Measurements from ENCODE around the gene METTL3. TPM values are rescaled to one million over a fixed set of nuclear protein-coding genes. Genes with fewer than 3 reads are reported as not detected.

The METTL3 gene
- total and polyA plus RNA-seq, 5 donors from 2014 or later = 20.6 to 59.0 (median 24.7) TPM

DNA sequence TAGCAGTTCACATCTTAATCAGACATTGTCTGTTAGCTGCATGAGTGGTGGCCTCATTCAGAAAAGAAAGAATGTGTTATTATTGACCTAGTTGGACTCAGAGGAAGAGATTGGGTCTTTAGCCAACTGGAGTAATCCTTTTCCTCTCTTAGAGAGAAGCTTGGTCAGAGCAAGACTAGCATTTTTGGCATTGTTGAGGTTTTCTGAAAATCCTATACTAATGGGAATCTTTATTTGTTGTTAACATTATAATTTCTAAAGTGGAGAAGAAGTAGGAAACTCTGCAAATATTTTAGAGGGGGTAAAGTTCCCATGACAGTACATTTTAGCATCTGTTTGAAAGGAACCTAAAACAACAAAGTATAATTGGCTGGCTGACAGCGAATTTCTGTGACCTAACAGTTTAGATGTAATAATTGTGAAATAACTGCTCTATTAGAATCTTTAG is 24.5 kb downstream of the METTL3 start:
- Mint-ChIP-seq H3K4me1 (peaks cover 11 to 22% (median 18%) of the 10 kb centered on the region in 4 donors), H3K9me3 (no peaks in the 10 kb centered on the region), H3K27ac (peak overlapping the region in 1 of 3 donors; percentile 23), H3K4me3 (peak overlapping the region in 1 of 4 donors; percentile 61), H3K27me3 (no peaks in the 10 kb centered on the region), H3K36me3 (peaks cover 25% of the 10 kb centered on the region)
- Histone ChIP-seq H3K36me3 (ENCODE audit: control insufficient read depth, insufficient read depth, low read length) (peaks cover 52% of the 10 kb centered on the region), H3K4me1 (ENCODE audit: control insufficient read depth, insufficient read depth, low read length, poor library complexity, severe bottlenecking) (no peaks in the 10 kb centered on the region), H3K27ac (ENCODE audit: insufficient read depth, low read length, poor library complexity, severe bottlenecking) (no peak overlapping the region), H3K9me3 (ENCODE audit: control insufficient read depth in 2 of 2, low read length in 2 of 2) (no peaks in the 10 kb centered on the region), H3K27me3 (ENCODE audit: control insufficient read depth, insufficient read depth, low read length) (no peaks in the 10 kb centered on the region), H3K4me3 (ENCODE audit: low read depth, low read length) (no peak overlapping the region)
- ATAC-seq (ENCODE audit: low read depth in 2 of 2) (no peak), DNase-seq (no peak)

DNA sequence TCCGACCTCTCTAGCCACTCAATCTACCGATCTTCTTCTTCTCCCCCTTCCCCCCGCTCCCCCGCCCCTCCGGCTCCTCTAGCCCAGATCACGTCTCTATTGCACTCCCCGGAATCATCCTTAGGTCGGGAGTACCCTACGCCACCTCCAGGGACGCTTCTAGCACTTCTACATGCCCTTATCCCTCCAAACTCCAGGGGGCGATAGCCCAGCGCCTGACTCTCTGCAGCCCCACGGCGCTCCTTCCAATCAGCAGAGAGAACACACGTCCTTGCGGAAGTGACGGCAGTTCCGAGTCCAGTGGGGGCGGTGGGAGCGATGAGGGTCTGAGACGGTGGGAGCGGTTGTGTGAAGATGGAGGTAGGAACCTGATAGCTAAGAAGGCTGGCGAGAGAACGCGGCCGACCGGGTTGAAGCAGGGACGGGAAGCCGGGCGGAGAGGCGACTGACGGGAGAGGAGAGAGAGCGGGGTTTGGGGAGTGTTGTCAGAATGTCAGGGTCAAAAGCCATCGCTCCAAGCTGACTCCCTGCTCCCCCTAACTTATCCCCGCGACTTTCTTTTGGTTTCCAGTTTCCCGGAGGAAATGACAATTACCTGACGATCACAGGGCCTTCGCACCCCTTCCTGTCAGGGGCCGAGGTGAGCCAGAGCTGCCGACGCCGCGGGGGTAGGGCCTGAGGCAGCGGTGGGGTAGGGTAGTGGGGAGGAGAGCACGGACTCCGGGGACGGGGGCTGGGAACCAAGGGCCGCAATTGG is 34.0 kb downstream of the METTL3 start, which contains the start of the genes RAB2B and TOX4:
Gene RAB2B (minus strand): TSS at position 35 of the 757 bp plus-strand sequence. CDS start 87 bp downstream, outside the sequence.
Gene TOX4 (plus strand): TSS at position 271 of the 757 bp plus-strand sequence. CDS start 84 bp downstream, at position 355.
- no peaks in the 10 kb centered on the region for H3K9me3 Mint-ChIP-seq
- peaks cover 21% of the 10 kb centered on the region for H3K36me3 ChIP-seq (ENCODE audit: control insufficient read depth, insufficient read depth, low read length)
- peak within 1 kb of the TSS; percentile 92 for H3K27ac ChIP-seq (ENCODE audit: insufficient read depth, low read length, poor library complexity, severe bottlenecking)
- H3K4me1 Mint-ChIP-seq = peaks cover 21 to 66% (median 45%) of the 10 kb centered on the region in 4 donors
- H3K4me1 ChIP-seq (ENCODE audit: control insufficient read depth, insufficient read depth, low read length, poor library complexity, severe bottlenecking) = peaks cover 27% of the 10 kb centered on the region
- peaks cover 28% of the 10 kb centered on the region for H3K36me3 Mint-ChIP-seq
- H3K27me3 ChIP-seq (ENCODE audit: control insufficient read depth, insufficient read depth, low read length) = no peaks in the 10 kb centered on the region
- DNase-seq (peak; percentile 94 to 99 (median 98)), ATAC-seq (ENCODE audit: low read depth in 2 of 2) (peak; percentile 99)
- peak within 1 kb of the TSS; percentile 92 for H3K4me3 ChIP-seq (ENCODE audit: low read depth, low read length)
- peak within 1 kb of the TSS; percentile 97 to 100 (median 100) for H3K4me3 Mint-ChIP-seq
- H3K9me3 ChIP-seq (ENCODE audit: control insufficient read depth in 2 of 2, low read length in 2 of 2) = no peaks in the 10 kb centered on the region
- no peaks in the 10 kb centered on the region for H3K27me3 Mint-ChIP-seq
- H3K27ac Mint-ChIP-seq = peak within 1 kb of the TSS; percentile 98 to 99 (median 99)

DNA sequence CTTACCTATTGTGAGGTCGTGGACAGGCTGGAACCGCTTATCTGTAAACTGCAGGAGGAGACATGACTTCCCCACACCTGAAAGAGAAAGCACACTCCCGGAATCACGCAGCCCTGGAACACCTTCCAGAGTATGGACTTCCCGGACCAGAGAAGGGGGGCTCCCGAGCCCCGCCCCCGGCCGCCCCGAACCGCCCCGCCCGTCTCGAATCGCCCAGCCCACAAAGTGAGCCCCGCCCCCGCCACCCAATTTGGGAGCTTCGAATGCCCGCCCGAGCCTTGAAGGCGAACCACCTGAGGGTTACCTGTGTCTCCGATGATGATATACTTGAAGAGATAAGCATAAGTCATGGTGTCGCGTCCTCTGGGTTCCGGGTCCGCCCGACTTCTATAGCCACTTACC is 34.6 kb downstream of the METTL3 start:
- Mint-ChIP-seq H3K4me3 (peak overlapping the region; percentile 97 to 100 (median 100)), H3K9me3 (no peaks in the 10 kb centered on the region), H3K27me3 (no peaks in the 10 kb centered on the region), H3K4me1 (peaks cover 15 to 60% (median 44%) of the 10 kb centered on the region in 4 donors), H3K36me3 (peaks cover 26% of the 10 kb centered on the region), H3K27ac (peak overlapping the region; percentile 98 to 99 (median 99))
- Histone ChIP-seq H3K27me3 (ENCODE audit: control insufficient read depth, insufficient read depth, low read length) (no peaks in the 10 kb centered on the region), H3K27ac (ENCODE audit: insufficient read depth, low read length, poor library complexity, severe bottlenecking) (peak overlapping the region; percentile 92), H3K36me3 (ENCODE audit: control insufficient read depth, insufficient read depth, low read length) (peaks cover 21% of the 10 kb centered on the region), H3K4me3 (ENCODE audit: low read depth, low read length) (peak overlapping the region; percentile 92), H3K9me3 (ENCODE audit: control insufficient read depth in 2 of 2, low read length in 2 of 2) (no peaks in the 10 kb centered on the region), H3K4me1 (ENCODE audit: control insufficient read depth, insufficient read depth, low read length, poor library complexity, severe bottlenecking) (peaks cover 27% of the 10 kb centered on the region)
- no peak for ATAC-seq (ENCODE audit: low read depth in 2 of 2)
- DNase-seq = peak in 1 of 3 donors; percentile 83

DNA sequence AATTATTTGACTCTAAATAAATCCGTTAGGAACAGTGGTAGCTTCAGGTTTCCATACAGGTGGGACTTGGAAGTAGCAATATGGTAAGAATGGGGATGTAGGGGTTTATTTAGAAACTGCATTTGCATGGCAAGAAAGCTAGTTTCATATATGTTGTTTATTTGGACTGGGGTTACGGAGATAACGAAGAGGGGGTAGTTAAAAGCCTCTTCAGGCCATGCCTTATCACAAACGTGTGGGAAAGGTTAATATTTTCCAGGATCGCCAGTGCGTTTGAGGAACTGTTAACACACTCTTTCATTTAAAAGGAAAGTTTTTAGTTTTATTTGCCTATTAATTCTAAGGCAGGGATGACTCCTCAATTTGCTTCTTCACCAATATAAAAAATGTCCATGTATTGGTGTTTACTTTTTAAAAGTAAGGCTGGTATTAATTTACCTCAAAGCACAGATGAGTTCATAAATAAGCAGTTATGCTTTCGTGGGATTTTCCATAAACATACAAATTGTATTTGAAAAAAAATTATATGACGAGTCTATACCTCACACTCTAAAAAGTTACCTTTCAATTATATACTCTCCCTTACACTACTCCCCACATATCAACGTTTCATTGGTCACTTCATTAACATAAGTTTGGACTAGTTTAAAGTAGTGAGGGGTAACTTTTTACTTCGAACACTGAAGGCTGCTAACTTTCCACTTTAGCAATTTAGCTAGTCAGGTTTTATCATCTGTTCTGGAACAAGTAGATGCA is 35.2 kb downstream of the METTL3 start:
- H3K27ac ChIP-seq (ENCODE audit: insufficient read depth, low read length, poor library complexity, severe bottlenecking) = peak overlapping the region; percentile 92
- peaks cover 14 to 57% (median 43%) of the 10 kb centered on the region in 4 donors for H3K4me1 Mint-ChIP-seq
- peaks cover 23% of the 10 kb centered on the region for H3K36me3 Mint-ChIP-seq
- no peaks in the 10 kb centered on the region for H3K9me3 ChIP-seq (ENCODE audit: control insufficient read depth in 2 of 2, low read length in 2 of 2)
- no peaks in the 10 kb centered on the region for H3K9me3 Mint-ChIP-seq
- H3K36me3 ChIP-seq (ENCODE audit: control insufficient read depth, insufficient read depth, low read length) = peaks cover 21% of the 10 kb centered on the region
- ATAC-seq (ENCODE audit: low read depth in 2 of 2) (no peak), DNase-seq (no peak)
- H3K4me3 Mint-ChIP-seq = peak overlapping the region; percentile 97 to 100 (median 100)
- peak overlapping the region; percentile 92 for H3K4me3 ChIP-seq (ENCODE audit: low read depth, low read length)
- no peaks in the 10 kb centered on the region for H3K27me3 Mint-ChIP-seq
- H3K27ac Mint-ChIP-seq = peak overlapping the region; percentile 63 to 99 (median 99)
- H3K4me1 ChIP-seq (ENCODE audit: control insufficient read depth, insufficient read depth, low read length, poor library complexity, severe bottlenecking) = peaks cover 27% of the 10 kb centered on the region
- H3K27me3 ChIP-seq (ENCODE audit: control insufficient read depth, insufficient read depth, low read length) = no peaks in the 10 kb centered on the region

DNA sequence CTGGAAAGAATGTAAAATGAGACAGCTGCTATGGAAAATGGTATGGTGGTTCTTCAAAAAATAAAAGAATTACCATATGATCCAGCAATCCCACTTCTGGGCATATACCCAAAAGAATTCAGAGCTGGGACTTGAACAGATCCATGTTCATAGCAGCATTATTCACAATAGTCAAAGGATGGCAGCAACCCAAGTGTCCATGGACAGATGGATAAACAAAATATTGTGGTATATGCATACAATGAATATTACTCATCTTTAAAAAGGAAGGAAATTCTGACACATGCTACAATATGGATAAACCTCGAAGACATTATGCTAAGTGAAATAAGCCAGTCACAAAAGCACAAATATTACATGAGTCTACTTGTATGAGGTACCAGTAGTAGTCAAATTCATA is 43.5 kb downstream of the METTL3 start:
- no peak for ATAC-seq (ENCODE audit: low read depth in 2 of 2)

DNA sequence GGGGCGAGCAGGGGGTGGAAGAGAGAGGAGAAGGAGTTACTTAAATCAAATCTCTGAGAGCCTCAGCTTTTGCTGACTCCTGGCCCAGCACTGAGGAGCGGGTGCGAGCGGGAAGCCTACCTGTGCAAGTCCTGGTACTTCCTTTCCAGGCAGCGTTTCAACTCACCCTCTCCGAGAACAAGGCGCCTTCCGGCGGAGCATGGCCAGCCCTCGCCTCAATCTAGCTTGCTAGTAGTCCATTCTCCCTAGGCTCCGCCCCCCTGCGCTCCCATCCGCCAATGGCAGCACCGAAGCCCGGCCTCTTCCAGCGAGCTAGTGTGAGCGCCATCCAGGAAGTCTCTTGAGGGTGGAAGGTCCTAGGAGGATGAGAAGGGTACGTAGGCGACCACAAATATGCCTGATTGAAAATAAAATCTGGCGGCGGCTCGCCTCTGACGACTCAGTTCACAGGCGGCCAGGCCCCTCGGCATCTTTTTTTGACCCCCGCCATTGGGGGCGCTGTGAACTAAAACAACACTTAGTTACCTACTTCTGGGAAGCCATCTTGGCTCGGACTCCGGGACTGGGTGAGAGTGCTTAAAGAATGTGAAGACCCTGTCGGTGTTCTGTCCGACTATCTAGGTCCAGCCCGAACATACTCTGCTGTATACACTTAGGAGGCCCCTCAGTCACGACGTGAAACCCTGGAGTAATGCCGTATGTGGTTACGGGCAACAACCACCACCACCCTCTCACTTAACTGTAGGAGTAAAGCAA is 55.0 kb downstream of the METTL3 start, which contains the start of gene CHD8:
Gene CHD8 (minus strand): TSS at position 212 of the 756 bp plus-strand sequence. CDS start 24,480 bp downstream, outside the sequence.
- peaks cover 40% of the 10 kb centered on the region for H3K4me1 ChIP-seq (ENCODE audit: control insufficient read depth, insufficient read depth, low read length, poor library complexity, severe bottlenecking)
- Mint-ChIP-seq H3K27me3 (no peaks in the 10 kb centered on the region), H3K36me3 (peaks cover 13% of the 10 kb centered on the region), H3K27ac (peak within 1 kb of the TSS; percentile 99 to 100 (median 100)), H3K9me3 (no peaks in the 10 kb centered on the region), H3K4me3 (peak within 1 kb of the TSS; percentile 86 to 99 (median 98)), H3K4me1 (peaks cover 20 to 48% (median 33%) of the 10 kb centered on the region in 4 donors)
- peak; percentile 100 for DNase-seq
- peak within 1 kb of the TSS; percentile 98 for H3K4me3 ChIP-seq (ENCODE audit: low read depth, low read length)
- ATAC-seq (ENCODE audit: low read depth in 2 of 2) = peak; percentile 98 to 99
- peak within 1 kb of the TSS; percentile 95 for H3K27ac ChIP-seq (ENCODE audit: insufficient read depth, low read length, poor library complexity, severe bottlenecking)
- peaks cover 14% of the 10 kb centered on the region for H3K36me3 ChIP-seq (ENCODE audit: control insufficient read depth, insufficient read depth, low read length)
- no peaks in the 10 kb centered on the region for H3K9me3 ChIP-seq (ENCODE audit: control insufficient read depth in 2 of 2, low read length in 2 of 2)
- no peaks in the 10 kb centered on the region for H3K27me3 ChIP-seq (ENCODE audit: control insufficient read depth, insufficient read depth, low read length)

More for the DNA sequence above, 43.5 kb downstream of the METTL3 start:
- Mint-ChIP-seq H3K27me3 (no peaks in the 10 kb centered on the region), H3K36me3 (peaks cover 37% of the 10 kb centered on the region), H3K4me1 (peaks cover 0 to 9% (median 4%) of the 10 kb centered on the region in 4 donors), H3K9me3 (no peaks in the 10 kb centered on the region), H3K4me3 (no peak overlapping the region), H3K27ac (peak overlapping the region in 2 of 3 donors; percentile 36 to 74)
- no peak for DNase-seq
- no peaks in the 10 kb centered on the region for H3K4me1 ChIP-seq (ENCODE audit: control insufficient read depth, insufficient read depth, low read length, poor library complexity, severe bottlenecking)
- H3K9me3 ChIP-seq (ENCODE audit: control insufficient read depth in 2 of 2, low read length in 2 of 2) = no peaks in the 10 kb centered on the region
- peaks cover 53% of the 10 kb centered on the region for H3K36me3 ChIP-seq (ENCODE audit: control insufficient read depth, insufficient read depth, low read length)
- no peak overlapping the region for H3K27ac ChIP-seq (ENCODE audit: insufficient read depth, low read length, poor library complexity, severe bottlenecking)
- H3K4me3 ChIP-seq (ENCODE audit: low read depth, low read length) = no peak overlapping the region
- no peaks in the 10 kb centered on the region for H3K27me3 ChIP-seq (ENCODE audit: control insufficient read depth, insufficient read depth, low read length)

DNA sequence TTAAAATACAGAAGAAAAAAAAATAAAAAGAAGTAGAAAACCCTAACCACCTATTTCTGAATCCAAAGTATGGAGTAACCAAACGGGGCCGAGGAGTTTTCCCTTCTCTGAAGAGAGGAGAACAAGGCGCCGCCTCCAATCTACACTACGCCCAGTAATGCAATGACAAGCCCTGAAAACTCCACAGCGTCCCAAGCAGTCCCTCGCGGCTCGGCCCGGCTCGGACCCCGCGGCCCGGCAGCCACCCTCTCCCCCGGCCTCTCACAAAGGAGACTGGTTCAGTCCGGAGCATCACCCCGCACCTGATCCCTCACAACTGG is 55.6 kb downstream of the METTL3 start:
- no peaks in the 10 kb centered on the region for H3K27me3 ChIP-seq (ENCODE audit: control insufficient read depth, insufficient read depth, low read length)
- peaks cover 46% of the 10 kb centered on the region for H3K4me1 ChIP-seq (ENCODE audit: control insufficient read depth, insufficient read depth, low read length, poor library complexity, severe bottlenecking)
- Mint-ChIP-seq H3K4me3 (peak overlapping the region; percentile 86 to 99 (median 98)), H3K27me3 (no peaks in the 10 kb centered on the region), H3K27ac (peak overlapping the region; percentile 99 to 100 (median 100)), H3K36me3 (peaks cover 9% of the 10 kb centered on the region), H3K9me3 (no peaks in the 10 kb centered on the region), H3K4me1 (peaks cover 20 to 53% (median 36%) of the 10 kb centered on the region in 4 donors)
- DNase-seq (no peak), ATAC-seq (ENCODE audit: low read depth in 2 of 2) (no peak)
- no peaks in the 10 kb centered on the region for H3K9me3 ChIP-seq (ENCODE audit: control insufficient read depth in 2 of 2, low read length in 2 of 2)
- peaks cover 9% of the 10 kb centered on the region for H3K36me3 ChIP-seq (ENCODE audit: control insufficient read depth, insufficient read depth, low read length)
- H3K27ac ChIP-seq (ENCODE audit: insufficient read depth, low read length, poor library complexity, severe bottlenecking) = peak overlapping the region; percentile 95
- H3K4me3 ChIP-seq (ENCODE audit: low read depth, low read length) = peak overlapping the region; percentile 93
